RWPE1 (cell line): ENCODE results near the gene ART3.
"Not testable (repeated sequence)": the region's sequence is repeated elsewhere in the genome, so short reads cannot be mapped to it uniquely, and the experiment has no call there.

Experiments
- CTCF ChIA-PET: fragments of 350-600 bp; sonication (Branson Sonifier 250); formaldehyde crosslinking; extraction: SDS; loops from one replicate; lab custom pipeline; 2021; lab: Yijun Ruan, JAX
- POLR2A ChIA-PET: fragments of 400-600 bp; formaldehyde crosslinking; extraction: SDS; loops from one replicate; lab custom pipeline; 2020; ENCODE audit warnings: antibody characterized with exemption; ENCODE audit not compliant: low non-redundant PET; lab: Yijun Ruan, JAX
- DNase-seq: peaks from one replicate; pipeline ENCODE4 v3.0.0; 2012; ENCODE audit warnings: low spot score
- H3K27ac ChIP-seq: fragments of 450-650 bp; 2 replicates; pipeline ENCODE4 v1.5.1; 2017
- TF ChIP-seq, protein P1 (sequence below): fragments of 450-650 bp; conservative IDR thresholded peaks from 2 replicates; pipeline ENCODE4 v1.5.1; 2017; ENCODE audit warnings: low read depth, mild to moderate bottlenecking

The ART3 gene

DNA sequence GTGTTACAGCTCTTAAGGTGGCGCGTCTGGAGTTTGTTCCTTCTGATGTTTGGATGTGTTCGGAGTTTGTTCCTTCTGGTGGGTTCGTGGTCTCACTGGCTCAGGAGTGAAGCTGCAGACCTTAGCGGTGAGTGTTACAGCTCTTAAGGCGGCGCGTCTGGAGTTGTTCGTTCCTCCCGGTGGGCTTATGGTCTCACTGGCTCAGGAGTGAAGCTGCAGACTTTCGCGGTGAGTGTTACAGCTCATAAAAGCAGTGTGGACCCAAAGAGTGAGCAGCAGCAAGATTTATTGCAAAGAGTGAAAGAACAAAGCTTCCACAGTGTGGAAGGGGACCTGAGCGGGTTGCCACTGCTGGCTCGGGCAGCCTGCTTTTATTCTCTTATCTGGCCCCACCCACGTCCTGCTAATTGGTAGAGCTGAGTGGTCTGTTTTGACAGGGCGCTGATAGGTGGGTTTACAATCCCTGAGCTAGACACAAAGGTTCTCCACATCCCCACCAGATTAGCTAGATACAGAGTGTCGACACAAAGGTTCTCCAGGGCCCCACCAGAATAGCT is 24.6 kb upstream of the ART3 start:
- DNase-seq, CTCF ChIA-PET, H3K27ac ChIP-seq, POLR2A ChIA-PET: not testable (repeated sequence)

DNA sequence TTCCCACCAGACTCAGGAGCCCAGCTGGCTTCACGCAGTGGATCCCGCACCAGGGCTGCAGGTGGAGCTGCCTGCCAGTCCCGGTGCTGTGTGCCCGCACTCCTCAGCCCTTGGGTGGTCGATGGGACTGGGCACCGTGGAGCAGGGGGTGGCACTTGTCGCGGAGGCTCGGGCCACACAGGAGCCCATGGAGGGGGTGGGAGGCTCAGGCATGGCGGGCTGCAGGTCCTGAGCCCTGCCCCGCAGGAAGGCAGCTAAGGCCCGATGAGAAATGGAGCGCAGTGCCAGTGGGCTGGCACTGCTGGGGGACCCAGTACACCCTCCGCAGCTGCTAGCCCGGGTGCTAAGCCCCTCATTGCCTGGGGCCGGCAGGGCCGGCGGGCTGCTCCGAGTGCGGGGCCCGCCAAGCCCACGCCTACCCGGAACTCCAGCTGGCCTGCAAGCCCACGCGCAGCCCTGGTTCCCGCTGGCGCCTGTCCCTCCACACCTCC is 23.9 kb upstream of the ART3 start:
- DNase-seq, H3K27ac ChIP-seq, CTCF ChIA-PET, POLR2A ChIA-PET: not testable (repeated sequence)

DNA sequence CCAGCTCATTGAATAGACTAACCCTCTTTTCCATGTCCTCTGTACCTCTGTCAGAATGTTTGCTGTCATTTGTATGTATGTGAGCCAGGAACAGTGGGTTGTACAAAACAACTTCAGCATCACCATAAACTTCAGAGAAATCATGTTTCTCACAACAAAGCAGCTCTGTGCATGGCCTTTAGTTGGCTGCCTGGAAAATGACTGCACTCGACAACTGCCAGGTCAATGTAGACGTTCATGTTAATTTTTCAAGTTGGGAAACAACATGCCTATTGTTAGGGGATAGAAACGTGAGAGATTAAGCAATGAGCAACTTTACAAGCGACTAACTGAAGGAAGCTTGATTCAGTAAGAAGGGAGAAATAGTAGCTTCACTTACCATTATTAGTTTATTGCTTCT is 20.8 kb upstream of the ART3 start:
- TF ChIP-seq, protein P1, sequence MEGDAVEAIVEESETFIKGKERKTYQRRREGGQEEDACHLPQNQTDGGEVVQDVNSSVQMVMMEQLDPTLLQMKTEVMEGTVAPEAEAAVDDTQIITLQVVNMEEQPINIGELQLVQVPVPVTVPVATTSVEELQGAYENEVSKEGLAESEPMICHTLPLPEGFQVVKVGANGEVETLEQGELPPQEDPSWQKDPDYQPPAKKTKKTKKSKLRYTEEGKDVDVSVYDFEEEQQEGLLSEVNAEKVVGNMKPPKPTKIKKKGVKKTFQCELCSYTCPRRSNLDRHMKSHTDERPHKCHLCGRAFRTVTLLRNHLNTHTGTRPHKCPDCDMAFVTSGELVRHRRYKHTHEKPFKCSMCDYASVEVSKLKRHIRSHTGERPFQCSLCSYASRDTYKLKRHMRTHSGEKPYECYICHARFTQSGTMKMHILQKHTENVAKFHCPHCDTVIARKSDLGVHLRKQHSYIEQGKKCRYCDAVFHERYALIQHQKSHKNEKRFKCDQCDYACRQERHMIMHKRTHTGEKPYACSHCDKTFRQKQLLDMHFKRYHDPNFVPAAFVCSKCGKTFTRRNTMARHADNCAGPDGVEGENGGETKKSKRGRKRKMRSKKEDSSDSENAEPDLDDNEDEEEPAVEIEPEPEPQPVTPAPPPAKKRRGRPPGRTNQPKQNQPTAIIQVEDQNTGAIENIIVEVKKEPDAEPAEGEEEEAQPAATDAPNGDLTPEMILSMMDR, result no peak
- no peak for DNase-seq
- ChIA-PET POLR2A (interaction anchor here (0.5 kb wide), 1 partner anchor 318 kb away, joined by 9 read pairs; no protein-coding TSS in a partner anchor), CTCF (interaction anchor here (1.0 to 1.5 kb wide), 2 partner anchors 9 to 44 kb away, joined by 3 read pairs; no protein-coding TSS in a partner anchor)
- no peak overlapping the region for H3K27ac ChIP-seq

DNA sequence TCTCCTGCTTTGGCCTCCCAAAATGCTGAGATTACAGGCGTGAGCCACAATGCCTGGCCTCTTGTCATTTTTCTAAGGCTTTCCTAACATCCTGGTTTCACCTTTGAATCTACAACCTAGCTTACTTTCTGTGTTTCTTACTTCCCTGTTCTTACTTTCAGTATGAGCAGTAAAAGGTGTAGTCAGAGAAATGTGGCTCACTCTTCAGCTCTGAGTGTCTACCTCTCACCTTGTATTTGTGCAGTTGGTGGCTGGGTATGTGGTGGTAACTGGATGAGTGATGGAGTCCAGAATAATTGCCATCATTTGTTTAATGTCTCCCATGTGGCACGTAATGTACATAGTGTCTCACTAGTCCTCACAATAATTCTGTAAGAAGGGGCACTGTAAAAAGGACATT is 19.5 kb upstream of the ART3 start:
- ChIA-PET POLR2A (no interaction called here), CTCF (no interaction called here)
- TF ChIP-seq, protein P1, result no peak
- DNase-seq, result no peak
- no peak overlapping the region for H3K27ac ChIP-seq

DNA sequence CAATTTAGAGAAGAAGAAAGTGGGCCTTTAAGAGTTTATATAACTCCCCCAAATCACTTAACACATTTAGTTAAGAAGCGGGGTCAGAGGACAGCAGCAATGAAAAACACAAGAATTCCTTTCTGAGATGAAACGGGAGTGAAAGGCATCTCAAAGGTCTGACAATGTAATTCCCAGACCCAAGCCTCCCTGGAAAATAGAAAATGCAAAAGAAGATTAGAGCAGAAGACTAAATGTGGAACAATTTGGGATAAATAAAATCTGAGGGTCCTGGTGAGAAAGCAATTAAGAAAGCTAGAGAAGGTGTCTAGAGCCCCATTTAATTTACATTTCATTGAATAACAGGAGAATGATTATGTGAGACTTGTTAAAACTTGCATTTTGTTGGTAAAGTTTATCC is 19.1 kb upstream of the ART3 start:
- ChIA-PET CTCF (interaction anchor here (0.6 kb wide), 1 partner anchor 58 kb away, joined by 3 read pairs; no protein-coding TSS in a partner anchor), POLR2A (no interaction called here)
- no peak overlapping the region for H3K27ac ChIP-seq
- TF ChIP-seq, protein P1, result no peak
- DNase-seq, result no peak

DNA sequence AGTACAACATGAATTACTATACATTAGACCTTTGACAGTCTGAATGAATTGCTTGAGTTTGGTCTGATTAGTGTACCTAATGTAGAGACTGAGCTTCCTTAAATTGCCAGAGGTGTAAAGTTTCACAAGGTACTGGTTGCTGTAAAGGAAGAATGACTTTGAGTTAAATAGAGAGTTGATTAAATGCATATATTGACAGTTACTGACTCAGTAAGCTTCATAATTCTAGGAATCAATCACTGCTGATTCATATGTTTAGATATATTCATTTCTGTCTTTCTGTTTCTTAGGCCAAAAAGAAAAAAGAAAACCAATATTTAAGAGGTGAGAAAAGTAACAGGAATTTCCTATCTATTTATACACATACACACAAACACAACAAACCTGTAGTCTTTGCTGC is 16.2 kb upstream of the ART3 start:
- TF ChIP-seq, protein P1, result no peak
- no peak for DNase-seq
- CTCF ChIA-PET, result interaction anchor here (0.6 to 1.7 kb wide), 3 partner anchors 39 to 372 kb away, joined by 3 to 10 read pairs (median 5); no protein-coding TSS in a partner anchor
- no peak overlapping the region for H3K27ac ChIP-seq
- POLR2A ChIA-PET, result no interaction called here

DNA sequence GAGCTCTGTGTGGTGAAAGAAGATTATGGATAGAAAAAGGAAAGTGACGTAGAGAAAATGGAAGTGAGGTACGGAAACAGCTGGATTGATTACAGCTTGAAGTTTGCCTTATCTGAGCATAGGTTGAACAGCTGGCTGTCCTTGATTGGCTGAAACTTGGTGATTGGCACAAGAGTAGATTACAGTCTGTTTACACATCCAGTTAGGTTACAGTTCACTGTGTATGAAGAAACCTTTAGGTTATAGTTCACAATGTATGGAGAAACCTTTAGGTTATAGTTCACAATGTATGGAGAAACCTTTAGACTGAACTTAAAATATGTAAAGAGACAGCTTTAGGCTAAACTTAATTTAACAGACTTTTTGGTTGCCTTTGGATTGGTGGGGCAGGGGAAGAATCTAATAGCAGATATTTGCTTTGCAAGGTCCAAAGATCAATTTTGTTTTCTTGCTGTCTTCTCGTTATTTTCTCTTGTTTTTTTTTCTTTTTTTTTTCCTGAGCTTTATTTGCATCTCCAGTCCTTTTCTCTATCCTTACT is 15.6 kb upstream of the ART3 start:
- TF ChIP-seq, protein P1, result no peak
- CTCF ChIA-PET, result interaction anchor here (0.6 to 1.7 kb wide), 2 partner anchors 63 to 371 kb away, joined by 3 to 10 read pairs; no protein-coding TSS in a partner anchor
- H3K27ac ChIP-seq, result no peak overlapping the region
- POLR2A ChIA-PET, result no interaction called here
- DNase-seq, result no peak
